GM21447 (cell line): Measurements from ENCODE around the gene MAPKAP1.

Source experiments
- ATAC-seq: cut with Tn5 transposase; IDR thresholded peaks from one replicate; pipeline ENCODE4 v1.9.1; 2021; ENCODE audit not compliant: unreplicated experiment

The MAPKAP1 gene

GRCh38 chr9:125679597-125680189 is 27.3 kb downstream of the MAPKAP1 start:
- ATAC-seq, result no peak

GRCh38 chr9:125674981-125675973 is 31.7 kb downstream of the MAPKAP1 start:
- no peak for ATAC-seq

DNA sequence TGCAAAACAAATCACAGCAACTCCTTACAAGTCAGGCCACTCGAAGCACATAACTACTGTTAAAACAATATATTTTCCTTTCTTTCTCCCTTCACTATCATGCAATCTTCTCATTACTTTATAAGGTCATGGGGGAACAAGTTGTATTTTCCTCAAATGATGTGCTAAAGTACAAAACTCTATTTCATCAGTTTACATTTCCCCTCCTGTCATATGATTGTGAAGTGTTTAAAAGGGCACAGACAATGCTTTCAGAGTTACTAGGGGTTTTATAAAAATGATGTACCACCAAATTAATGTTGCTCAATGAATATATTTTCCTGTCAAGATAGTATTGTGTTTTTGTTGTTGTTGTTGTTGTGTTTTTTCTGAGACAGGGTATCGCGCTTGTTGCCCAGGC is 34.1 kb downstream of the MAPKAP1 start:
- ATAC-seq, result no peak

DNA sequence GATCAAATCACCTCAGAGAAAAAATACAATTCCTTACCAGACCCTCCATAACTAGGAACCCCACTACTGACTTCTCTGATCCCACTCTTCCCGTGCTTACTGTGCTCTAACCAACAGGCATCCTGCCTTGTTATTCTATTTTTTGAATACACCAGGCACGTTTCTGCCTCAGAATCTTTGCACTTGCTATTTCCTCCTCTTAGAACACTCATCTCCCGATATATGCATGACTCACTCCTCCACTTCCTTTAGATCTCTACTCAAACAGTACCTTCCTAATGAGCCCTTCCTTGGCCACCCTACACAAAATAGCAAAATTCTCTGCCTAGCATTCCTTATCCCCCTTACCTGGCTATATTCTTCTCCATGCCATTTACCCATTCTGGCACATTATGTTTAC is 43.9 kb downstream of the MAPKAP1 start:
- ATAC-seq, result no peak

DNA sequence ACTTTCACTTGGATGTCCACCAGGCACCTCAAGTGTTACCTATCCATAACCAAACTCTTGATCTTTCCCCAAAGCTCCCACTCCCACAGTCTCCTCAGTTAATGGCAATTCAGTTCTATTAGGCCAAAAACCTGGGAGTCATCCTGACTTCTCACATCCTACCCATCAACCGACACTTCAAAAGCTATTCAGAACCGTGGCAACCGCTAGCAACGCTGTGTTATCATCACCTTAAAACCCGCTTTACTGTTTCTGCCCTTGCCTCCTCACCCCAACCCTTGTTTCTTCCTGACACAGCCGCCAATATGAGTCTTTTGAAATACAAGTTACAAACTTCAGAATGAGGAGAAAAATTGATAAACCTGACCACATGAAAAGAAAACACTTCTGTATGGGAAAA is 46.5 kb downstream of the MAPKAP1 start:
- ATAC-seq, result no peak

DNA sequence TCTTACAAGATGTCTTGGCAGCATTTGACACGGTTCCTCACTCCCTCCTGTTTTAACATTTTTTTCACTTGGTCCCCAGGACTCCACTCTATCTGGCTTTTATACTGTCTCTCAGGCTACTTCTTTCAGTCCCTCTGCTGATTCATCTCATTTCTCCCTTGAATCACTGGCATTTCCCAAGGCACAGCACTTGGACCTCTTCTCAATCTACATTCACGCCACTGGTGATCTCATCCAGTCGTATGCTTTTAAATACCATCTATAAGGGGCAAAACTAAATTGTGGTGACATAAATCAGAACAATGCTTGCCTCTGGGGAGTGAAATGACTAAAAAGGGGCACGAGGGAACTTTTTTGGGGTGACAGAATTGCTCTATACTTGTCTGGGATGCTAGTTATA is 47.1 kb downstream of the MAPKAP1 start:
- no peak for ATAC-seq

DNA sequence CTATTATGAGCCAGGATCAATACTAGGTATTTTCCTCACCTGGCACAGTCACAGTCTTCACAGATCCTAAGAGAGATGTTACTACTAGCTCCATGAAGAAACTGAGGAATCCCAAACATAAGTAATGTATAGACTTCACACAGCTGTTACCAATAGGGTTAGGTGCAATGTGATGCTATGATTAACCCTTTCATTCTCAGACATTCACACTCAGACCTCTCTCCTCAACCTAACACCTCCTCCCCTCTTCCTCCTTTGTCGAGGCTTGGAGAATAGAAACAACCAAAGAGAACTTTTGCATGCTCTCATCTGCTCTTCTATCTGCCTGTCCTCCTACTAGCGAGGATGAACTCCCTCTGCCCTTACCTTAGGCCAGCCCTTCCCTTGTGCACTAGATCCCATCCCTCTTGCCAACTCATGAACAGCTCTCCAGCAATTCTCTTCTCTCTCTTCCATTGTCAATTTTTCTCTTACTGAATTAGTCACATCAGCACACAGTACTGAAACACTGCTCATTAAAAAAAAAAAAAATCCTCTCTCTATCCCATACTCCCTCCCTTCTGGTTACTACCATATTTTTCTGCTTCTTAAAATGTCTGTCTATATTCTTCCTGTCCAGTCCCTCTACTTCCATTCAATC is 47.7 kb downstream of the MAPKAP1 start:
- no peak for ATAC-seq

GRCh38 chr9:125656560-125656959 is 50.4 kb downstream of the MAPKAP1 start:
- no peak for ATAC-seq

DNA sequence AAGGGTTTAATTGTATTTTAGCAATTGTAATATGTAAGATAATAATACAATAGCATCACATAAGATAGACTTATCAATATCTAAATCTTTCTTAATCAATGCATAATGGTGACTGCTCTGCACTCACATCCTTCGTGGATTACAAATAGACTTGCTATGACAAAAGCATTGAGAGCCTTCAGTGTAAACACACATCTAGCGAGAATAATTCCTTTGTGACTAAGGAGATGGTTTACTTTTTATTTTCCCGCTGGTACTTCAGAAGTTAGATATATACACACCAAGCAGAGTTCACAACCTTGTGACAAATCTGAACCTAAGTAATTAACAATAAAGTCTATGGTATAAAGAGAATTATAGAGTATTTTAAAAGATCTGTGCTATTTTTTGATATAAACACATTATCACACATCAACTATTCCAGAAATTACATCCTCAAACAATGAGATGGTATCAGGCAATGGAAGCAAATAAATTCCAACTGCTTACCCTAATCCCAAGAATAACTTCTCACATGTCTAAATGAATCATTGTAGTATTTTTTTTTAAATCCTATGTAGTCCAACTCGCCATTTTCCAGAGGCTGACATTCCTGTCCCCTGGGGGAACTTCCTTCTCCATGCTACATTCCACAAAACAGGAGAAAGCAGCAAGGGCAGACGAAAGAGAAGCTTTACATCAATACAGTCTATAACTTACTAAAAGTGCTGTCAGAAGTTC is 51.2 kb downstream of the MAPKAP1 start:
- ATAC-seq, result no peak

DNA sequence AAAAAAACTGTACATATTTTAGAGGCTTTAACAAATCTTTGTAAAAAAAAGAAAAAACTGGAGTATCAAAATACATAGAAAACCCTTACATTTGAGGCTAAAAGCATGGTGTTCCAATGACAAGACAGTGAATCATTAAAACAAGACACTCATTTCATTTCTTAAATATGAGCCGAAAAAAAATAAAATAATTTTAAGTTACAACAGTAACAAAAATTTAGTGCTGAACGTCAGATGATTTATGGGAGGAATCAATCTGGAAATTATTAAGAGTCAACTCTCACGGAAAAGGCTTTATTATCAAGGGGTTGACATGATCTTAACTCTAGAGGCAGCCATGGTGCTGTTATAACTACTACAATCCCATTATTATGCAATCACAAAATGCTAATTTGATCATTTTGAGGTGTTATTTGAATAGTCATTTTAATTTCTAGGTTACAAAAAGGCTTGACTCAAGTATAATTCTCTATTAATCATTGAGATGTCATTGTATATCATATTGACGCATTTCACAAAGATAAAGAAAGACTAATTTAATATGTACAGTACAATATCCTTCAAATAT is 51.9 kb downstream of the MAPKAP1 start:
- ATAC-seq, result no peak

DNA sequence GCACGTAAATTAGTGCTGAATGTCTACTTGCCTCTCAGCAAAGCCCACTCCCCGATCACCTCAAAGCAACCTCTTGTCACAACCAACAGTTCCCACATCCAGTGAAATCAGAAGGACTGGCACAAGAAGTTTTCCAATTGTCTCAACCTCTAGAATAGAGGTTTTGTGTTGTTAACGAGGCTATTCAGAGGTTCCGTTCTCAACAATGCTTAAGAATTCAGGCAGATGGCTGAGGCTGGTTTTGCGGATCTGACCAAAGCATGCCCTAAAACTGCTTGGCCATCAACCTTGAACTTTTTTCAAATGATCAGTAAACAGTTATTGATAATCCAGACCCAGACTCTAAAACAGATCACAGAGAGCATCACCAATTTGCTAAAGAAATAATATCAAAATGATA is 52.9 kb downstream of the MAPKAP1 start:
- ATAC-seq, result no peak

- ATAC-seq, result no peak
Measured at GRCh38 chr9:125653325-125653724, 53.7 kb downstream of the MAPKAP1 start.

DNA sequence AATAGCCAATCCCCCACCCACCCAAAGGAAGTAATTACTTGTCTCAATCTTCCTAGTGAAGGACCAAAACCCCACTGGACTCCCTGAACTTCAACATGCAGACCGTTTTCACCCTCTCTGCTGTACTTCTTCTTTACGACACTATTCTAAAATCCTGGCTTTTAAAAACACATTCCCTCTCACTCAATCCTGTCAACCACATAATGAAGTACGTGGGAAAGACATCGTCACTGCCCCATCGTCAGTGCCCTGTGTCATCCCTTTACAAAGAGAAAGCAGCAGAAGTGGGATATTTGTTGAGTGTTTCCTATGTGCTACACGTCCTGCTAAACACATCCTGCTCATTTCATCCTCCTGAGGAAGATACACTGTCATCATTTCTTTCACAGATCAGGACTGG is 54.2 kb downstream of the MAPKAP1 start:
- no peak for ATAC-seq

- no peak for ATAC-seq
Measured at GRCh38 chr9:125652233-125652594, 54.8 kb downstream of the MAPKAP1 start.

GRCh38 chr9:125651576-125652232 is 55.3 kb downstream of the MAPKAP1 start:
- no peak for ATAC-seq

GRCh38 chr9:125650271-125650737 is 56.7 kb downstream of the MAPKAP1 start:
- peak; percentile 69 for ATAC-seq

- no peak for ATAC-seq
Measured at GRCh38 chr9:125649826-125650225, 57.2 kb downstream of the MAPKAP1 start.

DNA sequence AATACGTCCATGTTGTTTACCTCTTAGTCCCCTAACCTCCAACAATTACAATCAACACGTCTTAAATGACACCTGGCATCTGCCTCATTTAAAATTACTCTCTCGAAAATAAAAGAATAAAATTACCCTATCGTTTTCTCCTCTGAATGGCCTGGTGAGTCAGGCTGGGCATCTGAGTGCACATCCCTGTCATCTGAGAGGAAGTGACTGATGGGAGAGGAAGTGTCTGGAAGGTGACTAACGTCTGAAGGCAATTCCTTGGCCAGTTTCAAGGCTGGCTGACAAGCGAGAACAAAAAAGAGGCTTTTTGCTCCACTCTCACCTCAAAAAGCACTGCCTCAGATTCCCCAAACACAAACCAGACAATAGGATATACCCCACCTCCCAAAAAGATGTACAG is 57.7 kb downstream of the MAPKAP1 start:
- ATAC-seq, result no peak

- no peak for ATAC-seq
Measured at GRCh38 chr9:125648294-125648693, 58.7 kb downstream of the MAPKAP1 start.

DNA sequence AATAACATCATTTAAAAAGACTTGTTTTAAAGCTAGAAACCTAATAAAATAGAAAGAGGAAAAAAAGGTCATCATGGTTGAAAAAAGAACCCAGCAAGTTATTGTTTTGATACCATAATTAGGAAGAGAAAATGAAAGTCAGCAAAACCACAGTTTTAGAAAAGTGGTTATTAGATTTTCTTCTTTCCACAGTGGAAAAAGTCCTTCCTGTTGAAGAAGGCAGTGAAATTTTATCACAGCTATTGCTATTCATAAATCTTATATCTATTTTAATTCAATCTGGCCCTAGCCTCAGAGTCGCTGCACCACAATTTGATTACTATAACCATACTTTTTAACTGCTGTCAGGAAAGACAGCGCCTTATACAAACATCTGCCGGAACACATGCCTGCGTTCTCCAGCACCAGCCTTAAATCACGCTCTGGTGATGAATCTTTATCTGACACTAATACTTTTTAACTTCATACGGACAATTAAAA is 60.3 kb downstream of the MAPKAP1 start:
- no peak for ATAC-seq
